Kidney (tissue), 14 donors: ENCODE results near the gene DDX39B. TPM values are rescaled to one million over a fixed set of nuclear protein-coding genes. Genes with fewer than 3 reads are reported as not detected.
"Not testable (repeated sequence)": the region's sequence is repeated elsewhere in the genome, so short reads cannot be mapped to it uniquely, and the experiment has no call there.

Experiments used
- DNase-seq, 5 donors: peaks; one replicate each; pipeline ENCODE4 v3.0.0-alpha.2; 2013 to 2020
- FAIRE-seq: peaks from 2 replicates; lab custom pipeline; 2012; peaks lifted over from hg19 to GRCh38; lab: Jason Lieb, UNC
- H3K27ac ChIP-seq, 2 donors: one replicate each; pipeline ENCODE4 v1.7.0; 2013; ENCODE audit warnings: low read depth in 2 of 2, low read length in 2 of 2, inconsistent platforms in 1 of 2
- H3K27me3 ChIP-seq: one replicate; pipeline ENCODE4 v1.7.1; 2013; ENCODE audit warnings: low read length, inconsistent platforms; ENCODE audit not compliant: control insufficient read depth, insufficient read depth
- H3K36me3 ChIP-seq, 3 donors: one replicate each; pipeline versions ENCODE4 v1.7.0 to v1.7.1; 2013; ENCODE audit warnings: low read length in 3 of 3, control low read depth in 1 of 3, inconsistent platforms in 1 of 3; ENCODE audit not compliant: insufficient read depth in 3 of 3, control insufficient read depth in 2 of 3
- H3K4me1 ChIP-seq, 3 donors: one replicate each; pipeline versions ENCODE4 v1.7.0 to v1.7.1; 2013; ENCODE audit warnings: low read length in 3 of 3, inconsistent platforms in 1 of 3, low read depth in 1 of 3; ENCODE audit not compliant: control insufficient read depth in 2 of 3, insufficient read depth in 2 of 3
- H3K4me3 ChIP-seq, 3 donors: one replicate each; pipeline versions ENCODE4 v1.7.0 to v1.8.1; 2013; ENCODE audit warnings: low read length in 3 of 3, control low read depth in 1 of 3, inconsistent platforms in 1 of 3
- H3K9ac ChIP-seq, 3 donors: one replicate each; pipeline versions ENCODE4 v1.7.0 to v1.7.1; 2013; ENCODE audit warnings: low read length in 3 of 3, control low read depth in 1 of 3, inconsistent platforms in 1 of 3
- H3K9me3 ChIP-seq, 3 donors: one replicate each; pipeline versions ENCODE4 v1.7.0 to v1.7.1; 2013; ENCODE audit warnings: low read length in 3 of 3, control low read depth in 1 of 3, inconsistent platforms in 1 of 3; ENCODE audit not compliant: control insufficient read depth in 2 of 3, insufficient read depth in 1 of 3
- intact Hi-C: fragments of 100-400 bp; cut with DNase I; formaldehyde crosslinking; loops from one replicate; pipeline ENCODE4 v1.11.1; 2022
- polyA plus RNA-seq: library from polyadenylated mRNA; stranded (reverse); fragments of 350-450 nt; fragmentation: Illumina TruSeq; extraction: RNeasy Lipid Tissue Mini Kit (QIAGEN cat#74804); gene quantifications from one replicate; pipeline ENCODE4 v1.2.3, GENCODE V29; 2014; ENCODE audit warnings: low read depth, low replicate concordance; ENCODE audit not compliant: insufficient read depth
- total RNA-seq: library from RNA; stranded (reverse); fragmentation: NEBNext Ultra II Directional; extraction: Animal tissue kit (Norgen Biotek cat#: 25700); gene quantifications from one replicate; pipeline ENCODE4 v1.2.1, GENCODE V29; 2021
- TF ChIP-seq, protein P1 (sequence below): IDR thresholded peaks from 3 replicates; pipeline ENCODE4 v1.5.1; 2012; ENCODE audit warnings: mild to moderate bottlenecking, moderate library complexity, borderline replicate concordance; ENCODE audit not compliant: insufficient read depth; ENCODE audit errors: extremely low read depth
- donor health status: control.
- donor health status: control.
- donor health status: control.
- donor health status: control.
- donor health status: control.
- donor health status: DM: yes; HTN: yes; CAD: no.
- donor health status: Normal renal cell carcinoma (clear cell type).

The DDX39B gene
- total and polyA plus RNA-seq, 2 donors from 2014 or later, result 183 to 295 TPM

DNA sequence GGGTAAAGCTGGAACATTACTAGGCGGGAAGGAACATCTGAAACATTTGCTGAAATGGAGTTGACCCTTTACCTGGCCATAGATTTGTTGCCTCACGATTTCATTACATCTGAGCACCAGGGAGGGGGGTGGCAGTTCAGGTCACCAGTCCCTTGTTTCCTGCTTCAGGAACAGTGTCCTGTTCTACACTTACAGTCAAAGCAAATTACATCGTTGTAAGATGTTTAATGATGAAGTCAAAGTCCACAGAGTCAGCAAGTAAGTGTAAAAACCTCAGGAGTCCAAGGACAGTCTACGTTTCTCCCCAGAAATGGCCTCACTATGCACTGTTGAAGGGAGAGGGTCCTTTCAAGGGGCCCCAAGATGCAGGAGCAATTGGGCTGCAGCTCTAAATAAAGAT lies 52.7 kb downstream of the DDX39B start:
- Histone ChIP-seq H3K4me3 (no peak overlapping the region), H3K9ac (no peak overlapping the region), H3K27ac (no peak overlapping the region), H3K9me3 (no peaks in the 10 kb centered on the region), H3K4me1 (peaks cover 0 to 2% (median 0%) of the 10 kb centered on the region in 3 donors), H3K27me3 (no peaks in the 10 kb centered on the region), H3K36me3 (no peaks in the 10 kb centered on the region)
- TF ChIP-seq, protein P1, sequence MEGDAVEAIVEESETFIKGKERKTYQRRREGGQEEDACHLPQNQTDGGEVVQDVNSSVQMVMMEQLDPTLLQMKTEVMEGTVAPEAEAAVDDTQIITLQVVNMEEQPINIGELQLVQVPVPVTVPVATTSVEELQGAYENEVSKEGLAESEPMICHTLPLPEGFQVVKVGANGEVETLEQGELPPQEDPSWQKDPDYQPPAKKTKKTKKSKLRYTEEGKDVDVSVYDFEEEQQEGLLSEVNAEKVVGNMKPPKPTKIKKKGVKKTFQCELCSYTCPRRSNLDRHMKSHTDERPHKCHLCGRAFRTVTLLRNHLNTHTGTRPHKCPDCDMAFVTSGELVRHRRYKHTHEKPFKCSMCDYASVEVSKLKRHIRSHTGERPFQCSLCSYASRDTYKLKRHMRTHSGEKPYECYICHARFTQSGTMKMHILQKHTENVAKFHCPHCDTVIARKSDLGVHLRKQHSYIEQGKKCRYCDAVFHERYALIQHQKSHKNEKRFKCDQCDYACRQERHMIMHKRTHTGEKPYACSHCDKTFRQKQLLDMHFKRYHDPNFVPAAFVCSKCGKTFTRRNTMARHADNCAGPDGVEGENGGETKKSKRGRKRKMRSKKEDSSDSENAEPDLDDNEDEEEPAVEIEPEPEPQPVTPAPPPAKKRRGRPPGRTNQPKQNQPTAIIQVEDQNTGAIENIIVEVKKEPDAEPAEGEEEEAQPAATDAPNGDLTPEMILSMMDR, result no peak
- no peak for DNase-seq
- FAIRE-seq, result no peak
- intact Hi-C loops, result no loop called here

DNA sequence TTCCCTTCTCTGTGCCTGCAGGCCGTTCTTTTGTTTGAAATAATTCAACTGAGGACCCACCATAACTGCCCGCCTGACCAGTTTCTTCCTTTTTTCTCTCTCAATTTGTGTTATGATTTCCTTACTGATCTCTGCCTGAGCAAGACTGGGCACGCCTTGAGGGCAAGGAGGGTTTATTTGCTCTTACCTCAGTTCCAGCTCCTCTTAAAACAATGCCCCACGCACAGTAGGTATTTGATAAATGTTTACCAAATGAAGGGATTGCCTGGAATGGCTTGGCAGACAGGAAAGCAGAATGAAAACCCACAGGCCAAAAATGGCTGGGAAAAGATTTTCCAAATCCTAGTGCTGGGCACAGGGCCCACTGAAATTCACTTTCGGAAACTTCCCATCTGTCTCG lies 54.1 kb downstream of the DDX39B start:
- FAIRE-seq, H3K36me3 ChIP-seq, H3K27ac ChIP-seq, H3K9ac ChIP-seq, H3K4me1 ChIP-seq, H3K9me3 ChIP-seq, DNase-seq, H3K4me3 ChIP-seq, H3K27me3 ChIP-seq, intact Hi-C loops: not testable (repeated sequence)

DNA sequence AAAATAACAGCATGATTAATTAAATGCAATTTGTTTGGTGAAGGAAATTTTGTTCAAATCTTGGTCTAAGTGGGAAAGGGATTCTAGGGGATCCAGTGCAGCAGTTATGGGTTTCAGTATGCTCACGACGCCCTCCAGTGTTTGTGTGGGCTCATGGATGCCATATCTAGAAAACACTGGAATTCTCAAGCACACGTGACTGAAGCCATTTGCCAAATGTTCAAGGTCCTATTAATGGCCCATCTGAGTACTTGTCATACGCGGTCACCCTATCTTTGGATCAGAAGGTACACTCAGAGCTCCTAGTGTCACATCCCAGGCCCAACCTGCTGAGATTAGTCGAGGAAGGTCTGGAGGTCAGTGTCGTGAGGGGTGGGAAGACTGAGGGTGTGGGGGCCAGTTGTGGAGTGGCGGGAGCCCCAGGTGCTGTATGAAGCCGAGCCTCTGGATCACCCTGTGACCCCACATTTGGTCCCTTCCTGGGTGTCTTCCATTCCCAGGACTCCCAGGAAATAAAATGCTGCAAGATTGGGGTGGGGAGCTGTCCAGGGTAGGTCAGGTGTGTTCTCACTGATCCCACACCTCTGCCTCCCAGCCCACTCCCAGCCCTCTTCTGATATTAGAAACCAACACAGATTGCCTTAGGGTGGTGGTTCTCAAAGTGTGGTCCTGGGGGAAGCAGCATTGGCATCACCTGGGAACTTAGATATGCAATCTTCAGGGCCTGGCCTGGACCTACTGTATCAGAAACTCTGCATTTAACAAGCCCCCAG lies 55.6 kb downstream of the DDX39B start:
- H3K9me3 ChIP-seq, H3K27ac ChIP-seq, DNase-seq, H3K36me3 ChIP-seq, intact Hi-C loops, FAIRE-seq, H3K9ac ChIP-seq, H3K4me3 ChIP-seq, H3K4me1 ChIP-seq, H3K27me3 ChIP-seq: not testable (repeated sequence)

DNA sequence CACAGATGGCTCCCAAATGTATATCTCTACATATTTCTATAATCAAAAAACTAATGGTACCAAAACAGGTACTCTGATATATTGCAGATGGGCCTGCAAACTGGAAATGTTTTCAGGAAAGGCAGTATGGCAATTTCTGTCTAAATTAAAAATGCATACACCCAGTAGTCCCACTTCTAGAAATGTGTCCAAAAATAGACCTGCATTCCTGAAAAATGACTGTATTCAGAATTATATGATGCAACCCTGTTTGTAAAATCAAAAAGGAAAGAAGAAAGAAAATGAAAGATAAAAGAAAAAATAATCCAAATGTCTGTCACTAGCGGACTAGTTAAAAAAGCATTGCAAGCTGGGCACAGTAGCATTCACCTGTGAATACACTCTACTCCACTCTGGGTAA lies 56.7 kb downstream of the DDX39B start:
- no peak for DNase-seq
- H3K27ac ChIP-seq, result no peak overlapping the region
- H3K27me3 ChIP-seq, result no peaks in the 10 kb centered on the region
- H3K9ac ChIP-seq, result no peak overlapping the region
- H3K36me3 ChIP-seq, result no peaks in the 10 kb centered on the region
- FAIRE-seq, result no peak
- TF ChIP-seq, protein P1, result no peak
- intact Hi-C loops, result no loop called here
- no peaks in the 10 kb centered on the region for H3K9me3 ChIP-seq
- H3K4me1 ChIP-seq, result no peaks in the 10 kb centered on the region
- no peak overlapping the region for H3K4me3 ChIP-seq
